ENCODE data around the gene CCDC184.

DNA sequence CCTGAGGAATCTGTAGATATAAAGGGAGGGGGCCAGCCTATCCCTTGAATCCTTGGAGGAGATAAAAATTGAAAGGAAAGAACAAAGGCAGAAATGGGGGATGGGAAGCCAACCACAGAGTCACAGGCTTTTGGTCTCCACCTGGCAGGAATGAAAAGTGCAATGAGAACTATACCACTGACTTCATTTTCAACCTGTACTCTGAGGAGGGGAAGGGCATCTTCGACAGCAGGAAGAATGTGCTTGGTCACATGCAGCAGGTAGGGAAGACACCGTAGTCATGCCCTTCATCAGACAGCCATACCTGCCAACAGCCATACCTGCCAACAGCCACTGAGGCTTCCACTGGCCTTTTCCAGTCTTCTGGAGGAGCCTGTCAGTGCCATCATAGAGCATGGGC lies 39.5 kb upstream of the CCDC184 start:
- TF ChIP-seq EZH2 (IDR thresholded peaks at IDR 0.05; ENCODE audit: borderline replicate concordance, low read depth, low read length, severe bottlenecking), result no peak
- TF ChIP-seq CTCF (IDR thresholded peaks at IDR 0.05; ENCODE audit: borderline replicate concordance, extremely low read depth, low read length, poor library complexity, severe bottlenecking), result no peak
